Kidney (tissue), 14 donors: ENCODE data around the gene PDXP. TPM values are rescaled to one million over a fixed set of nuclear protein-coding genes. Genes with fewer than 3 reads are reported as not detected.
A peak's percentile ranks its signal among the peaks of the same experiment; 100 is the strongest.
"Not testable (repeated sequence)": the region's sequence is repeated elsewhere in the genome, so short reads cannot be mapped to it uniquely, and the experiment has no call there.

Experiments
- DNase-seq, 5 donors: peaks; one replicate each; pipeline ENCODE4 v3.0.0-alpha.2; 2013 to 2020
- FAIRE-seq: peaks from 2 replicates; lab custom pipeline; 2012; peaks lifted over from hg19 to GRCh38; lab: Jason Lieb, UNC
- H3K27ac ChIP-seq, 2 donors: one replicate each; pipeline ENCODE4 v1.7.0; 2013; ENCODE audit warnings: low read depth in 2 of 2, low read length in 2 of 2, inconsistent platforms in 1 of 2
- H3K27me3 ChIP-seq: one replicate; pipeline ENCODE4 v1.7.1; 2013; ENCODE audit warnings: low read length, inconsistent platforms; ENCODE audit not compliant: control insufficient read depth, insufficient read depth
- H3K36me3 ChIP-seq, 3 donors: one replicate each; pipeline versions ENCODE4 v1.7.0 to v1.7.1; 2013; ENCODE audit warnings: low read length in 3 of 3, control low read depth in 1 of 3, inconsistent platforms in 1 of 3; ENCODE audit not compliant: insufficient read depth in 3 of 3, control insufficient read depth in 2 of 3
- H3K4me1 ChIP-seq, 3 donors: one replicate each; pipeline versions ENCODE4 v1.7.0 to v1.7.1; 2013; ENCODE audit warnings: low read length in 3 of 3, inconsistent platforms in 1 of 3, low read depth in 1 of 3; ENCODE audit not compliant: control insufficient read depth in 2 of 3, insufficient read depth in 2 of 3
- H3K4me3 ChIP-seq, 3 donors: one replicate each; pipeline versions ENCODE4 v1.7.0 to v1.8.1; 2013; ENCODE audit warnings: low read length in 3 of 3, control low read depth in 1 of 3, inconsistent platforms in 1 of 3
- H3K9ac ChIP-seq, 3 donors: one replicate each; pipeline versions ENCODE4 v1.7.0 to v1.7.1; 2013; ENCODE audit warnings: low read length in 3 of 3, control low read depth in 1 of 3, inconsistent platforms in 1 of 3
- H3K9me3 ChIP-seq, 3 donors: one replicate each; pipeline versions ENCODE4 v1.7.0 to v1.7.1; 2013; ENCODE audit warnings: low read length in 3 of 3, control low read depth in 1 of 3, inconsistent platforms in 1 of 3; ENCODE audit not compliant: control insufficient read depth in 2 of 3, insufficient read depth in 1 of 3
- intact Hi-C: fragments of 100-400 bp; cut with DNase I; formaldehyde crosslinking; loops from one replicate; pipeline ENCODE4 v1.11.1; 2022
- polyA plus RNA-seq: library from polyadenylated mRNA; stranded (reverse); fragments of 350-450 nt; fragmentation: Illumina TruSeq; extraction: RNeasy Lipid Tissue Mini Kit (QIAGEN cat#74804); gene quantifications from one replicate; pipeline ENCODE4 v1.2.3, GENCODE V29; 2014; ENCODE audit warnings: low read depth, low replicate concordance; ENCODE audit not compliant: insufficient read depth
- total RNA-seq: library from RNA; stranded (reverse); fragmentation: NEBNext Ultra II Directional; extraction: Animal tissue kit (Norgen Biotek cat#: 25700); gene quantifications from one replicate; pipeline ENCODE4 v1.2.1, GENCODE V29; 2021
- TF ChIP-seq, protein P1 (sequence below): IDR thresholded peaks from 3 replicates; pipeline ENCODE4 v1.5.1; 2012; ENCODE audit warnings: mild to moderate bottlenecking, moderate library complexity, borderline replicate concordance; ENCODE audit not compliant: insufficient read depth; ENCODE audit errors: extremely low read depth
- donor health status: control.
- donor health status: control.
- donor health status: control.
- donor health status: control.
- donor health status: control.
- donor health status: DM: yes; HTN: yes; CAD: no.
- donor health status: Normal renal cell carcinoma (clear cell type).

The PDXP gene
- total and polyA plus RNA-seq, 2 donors from 2014 or later, result 6.3 to 29.6 TPM

DNA sequence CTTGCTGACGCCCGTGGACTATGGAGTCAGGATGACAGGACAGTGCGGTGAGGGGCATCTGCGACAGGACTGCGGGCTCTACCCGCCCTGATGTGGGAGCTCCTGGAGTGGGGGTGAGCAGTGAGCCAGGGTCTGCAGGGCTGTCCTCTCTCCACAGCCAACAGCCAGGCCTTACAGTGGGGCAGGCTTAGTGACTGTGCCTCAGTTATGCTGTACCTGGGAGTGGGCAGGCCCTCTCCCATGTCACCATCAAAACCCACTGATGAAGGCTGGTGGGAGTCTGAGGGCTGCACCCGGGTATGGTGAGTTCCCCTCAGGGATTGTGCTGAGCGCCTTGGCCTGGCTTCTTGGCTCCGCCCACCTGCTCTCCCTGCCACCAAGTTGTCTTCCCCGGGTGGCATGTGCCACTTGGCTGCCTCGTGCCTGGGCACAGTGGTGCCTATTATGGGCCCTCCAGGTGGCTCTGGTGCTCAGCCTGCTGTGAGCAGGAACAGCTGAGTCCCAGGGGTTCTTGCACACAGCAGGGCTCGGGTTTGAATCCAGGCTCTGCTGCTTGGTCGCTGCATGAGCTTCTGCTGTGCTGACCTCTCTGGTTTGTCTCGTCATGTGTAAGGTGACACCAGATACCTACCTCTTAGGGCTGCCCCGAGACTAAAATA, 34.2 kb downstream of the PDXP start:
- Histone ChIP-seq H3K27me3 (no peaks in the 10 kb centered on the region), H3K36me3 (peaks cover 0 to 42% (median 22%) of the 10 kb centered on the region in 3 donors), H3K4me3 (no peak overlapping the region), H3K9me3 (no peaks in the 10 kb centered on the region), H3K27ac (no peak overlapping the region), H3K9ac (no peak overlapping the region), H3K4me1 (peaks cover 0 to 2% (median 0%) of the 10 kb centered on the region in 3 donors)
- no peak for FAIRE-seq
- TF ChIP-seq, protein P1, sequence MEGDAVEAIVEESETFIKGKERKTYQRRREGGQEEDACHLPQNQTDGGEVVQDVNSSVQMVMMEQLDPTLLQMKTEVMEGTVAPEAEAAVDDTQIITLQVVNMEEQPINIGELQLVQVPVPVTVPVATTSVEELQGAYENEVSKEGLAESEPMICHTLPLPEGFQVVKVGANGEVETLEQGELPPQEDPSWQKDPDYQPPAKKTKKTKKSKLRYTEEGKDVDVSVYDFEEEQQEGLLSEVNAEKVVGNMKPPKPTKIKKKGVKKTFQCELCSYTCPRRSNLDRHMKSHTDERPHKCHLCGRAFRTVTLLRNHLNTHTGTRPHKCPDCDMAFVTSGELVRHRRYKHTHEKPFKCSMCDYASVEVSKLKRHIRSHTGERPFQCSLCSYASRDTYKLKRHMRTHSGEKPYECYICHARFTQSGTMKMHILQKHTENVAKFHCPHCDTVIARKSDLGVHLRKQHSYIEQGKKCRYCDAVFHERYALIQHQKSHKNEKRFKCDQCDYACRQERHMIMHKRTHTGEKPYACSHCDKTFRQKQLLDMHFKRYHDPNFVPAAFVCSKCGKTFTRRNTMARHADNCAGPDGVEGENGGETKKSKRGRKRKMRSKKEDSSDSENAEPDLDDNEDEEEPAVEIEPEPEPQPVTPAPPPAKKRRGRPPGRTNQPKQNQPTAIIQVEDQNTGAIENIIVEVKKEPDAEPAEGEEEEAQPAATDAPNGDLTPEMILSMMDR, result no peak
- no peak for DNase-seq
- intact Hi-C loops, result no loop called here

DNA sequence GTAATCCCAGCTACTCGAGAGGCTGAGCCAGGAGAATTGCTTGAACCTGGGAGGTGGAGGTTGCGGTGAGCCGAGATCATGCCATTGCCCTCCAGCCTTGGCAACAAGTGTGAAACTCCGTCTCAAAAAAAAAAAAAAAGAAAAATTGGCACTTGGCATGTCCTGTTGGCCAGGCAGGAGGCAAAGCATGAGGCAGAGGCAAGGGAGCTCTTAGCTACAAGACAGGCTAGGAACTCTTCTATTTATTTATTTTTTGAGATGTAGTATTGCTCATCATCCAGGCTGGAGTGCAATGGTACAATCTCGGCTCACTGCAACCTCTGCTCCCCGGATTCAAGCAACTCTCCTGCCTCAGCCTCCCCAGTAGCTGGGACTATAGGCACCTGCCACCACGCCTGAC, 35.6 kb downstream of the PDXP start:
- H3K9ac ChIP-seq, H3K27ac ChIP-seq, FAIRE-seq, H3K9me3 ChIP-seq, intact Hi-C loops, H3K4me3 ChIP-seq, H3K4me1 ChIP-seq, DNase-seq, H3K27me3 ChIP-seq: not testable (repeated sequence)
- peaks cover 0 to 29% (median 16%) of the 10 kb centered on the region in 3 donors for H3K36me3 ChIP-seq

DNA sequence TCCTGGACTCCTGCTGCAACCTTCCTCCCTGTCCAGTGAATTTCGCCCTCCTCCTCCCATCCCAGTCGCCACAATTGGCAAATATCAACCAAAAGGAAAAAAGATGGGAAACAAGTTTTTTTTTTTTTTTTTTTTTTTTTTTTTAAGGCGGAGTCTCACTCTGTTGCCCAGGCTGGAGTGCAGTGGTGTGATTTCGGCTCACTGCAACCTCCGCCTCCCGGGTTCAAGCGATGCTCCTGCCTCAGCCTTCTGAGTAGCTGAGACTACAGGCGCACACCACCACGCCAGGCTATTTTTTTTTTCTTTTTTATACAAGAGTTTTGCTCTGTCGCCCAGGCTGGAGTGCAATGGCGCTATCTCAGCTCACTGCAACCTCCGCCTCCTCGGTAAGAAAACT, 37.7 kb downstream of the PDXP start:
- H3K27me3 ChIP-seq, FAIRE-seq, intact Hi-C loops, H3K9me3 ChIP-seq, H3K4me3 ChIP-seq, DNase-seq, H3K4me1 ChIP-seq, H3K9ac ChIP-seq, H3K27ac ChIP-seq: not testable (repeated sequence)
- H3K36me3 ChIP-seq, result peaks cover 0 to 13% (median 6%) of the 10 kb centered on the region in 3 donors

DNA sequence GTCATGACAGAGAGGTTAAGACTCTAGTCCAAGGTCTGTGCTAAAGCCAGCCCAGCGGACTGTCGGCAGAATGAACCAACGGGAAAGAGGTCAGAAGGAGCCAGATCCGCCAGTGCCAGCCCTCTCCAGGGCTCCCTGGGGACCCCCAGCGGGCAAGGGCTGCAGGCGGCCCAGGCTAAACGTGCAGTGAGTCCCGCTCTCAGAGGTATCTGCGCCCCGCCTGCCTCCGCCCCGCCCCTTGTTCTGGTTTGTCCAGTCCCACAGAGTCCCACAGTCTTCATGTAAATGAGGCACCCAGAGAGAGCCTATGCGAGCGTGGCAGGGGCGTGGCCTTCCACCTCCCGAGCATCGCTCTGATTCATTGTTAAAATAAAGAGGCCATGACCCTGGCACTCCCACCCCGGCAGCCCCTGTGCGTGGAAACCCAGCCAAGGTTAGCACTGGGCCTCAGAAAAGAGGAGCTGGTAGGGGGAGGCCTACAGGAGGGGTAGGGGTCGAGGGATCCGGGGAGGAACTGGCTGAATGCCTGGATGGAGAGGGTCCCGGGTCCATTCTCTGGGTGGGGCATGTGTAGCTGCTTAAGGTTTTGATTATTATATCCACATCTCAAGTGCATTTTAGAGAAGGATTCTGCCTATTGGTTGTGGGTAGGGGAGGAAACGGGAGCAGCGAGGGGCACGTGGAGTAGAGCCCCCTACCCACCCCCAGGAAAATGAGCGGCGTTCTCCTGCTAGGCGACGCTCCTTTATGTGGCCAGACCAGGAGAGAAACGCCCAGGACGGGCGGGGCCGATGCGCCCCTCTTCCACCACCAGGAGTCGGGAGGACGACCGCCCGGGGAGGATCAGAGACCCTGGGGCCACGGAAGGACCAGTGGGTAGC, 38.4 kb downstream of the PDXP start, which contains the start of gene TRIOBP:
Gene TRIOBP, plus strand, starts transcription at position 392 of the 881 bp plus-strand sequence. CDS start 4,318 bp downstream, outside the sequence.
- H3K27me3 ChIP-seq, result no peaks in the 10 kb centered on the region
- peaks cover 0 to 7% (median 0%) of the 10 kb centered on the region in 3 donors for H3K36me3 ChIP-seq
- FAIRE-seq (peak; percentile 81), DNase-seq (peak; percentile 97 to 99 (median 98))
- intact Hi-C loops, result no loop called here
- peaks cover 0 to 2% (median 0%) of the 10 kb centered on the region in 3 donors for H3K4me1 ChIP-seq
- TF ChIP-seq, protein P1, result no peak
- no peaks in the 10 kb centered on the region for H3K9me3 ChIP-seq
- no peak within 1 kb of the TSS for H3K4me3 ChIP-seq
- no peak within 1 kb of the TSS for H3K27ac ChIP-seq
- H3K9ac ChIP-seq, result no peak within 1 kb of the TSS
